Endothelial cell of umbilical vein (primary cell): ENCODE data around the gene STK10. TPM values are rescaled to one million over a fixed set of nuclear protein-coding genes. Genes with fewer than 3 reads are reported as not detected.

Source experiments
- BruUV-seq: library from RNA; stranded (reverse); fragments of 400-500 nt; replicated peaks from 2 replicates; lab custom pipeline; 2021; lab: Mats Ljungman, UMichigan
- CTCF ChIA-PET: fragments of 300-600, 350-600 bp; sonication (Branson Sonifier 250); formaldehyde crosslinking; loops from one replicate; lab custom pipeline; 2021; ENCODE audit warnings: antibody characterized with exemption, inconsistent platforms; lab: Charles Lee
- POLR2A ChIA-PET: fragments of 300-600, 350-600 bp; sonication (Branson Sonifier 250); formaldehyde crosslinking; loops from one replicate; lab custom pipeline; 2021; ENCODE audit warnings: antibody characterized with exemption, inconsistent platforms; lab: Charles Lee
- DNase-seq: peaks from one replicate; pipeline ENCODE4 v3.0.0-alpha.2; 2011; ENCODE audit warnings: low read depth, low spot score
- FAIRE-seq: peaks from 2 replicates; lab custom pipeline; 2011; peaks lifted over from hg19 to GRCh38; lab: Jason Lieb, UNC
- H2AFZ ChIP-seq: 2 replicates; pipeline ENCODE4 v1.6.0; 2012; ENCODE audit warnings: low read depth, low read length, control low read depth, inconsistent platforms
- H3K27ac ChIP-seq: 2 replicates; pipeline ENCODE4 v1.5.1; 2011; ENCODE audit warnings: low read depth, mild to moderate bottlenecking, control low read depth, low read length, moderate library complexity; ENCODE audit not compliant: insufficient read depth
- H3K27me3 ChIP-seq, 2 experiments: 2 replicates each; pipeline versions ENCODE4 v1.6.0 to v1.6.1; 2011; ENCODE audit warnings: low read length in 2 of 2, mixed read lengths in 1 of 2; ENCODE audit not compliant: control insufficient read depth in 2 of 2, insufficient read depth in 2 of 2
- H3K36me3 ChIP-seq, 2 experiments: 2 replicates in 1 of 2; 3 replicates in 1 of 2; pipeline ENCODE4 v1.5.1; 2011; ENCODE audit warnings: low read length in 2 of 2, mild to moderate bottlenecking in 1 of 2, moderate library complexity in 1 of 2; ENCODE audit not compliant: control insufficient read depth in 2 of 2, insufficient read depth in 2 of 2; ENCODE audit errors: extremely low read depth in 1 of 2
- H3K4me1 ChIP-seq: 3 replicates; pipeline ENCODE4 v1.5.1; 2011; ENCODE audit warnings: mild to moderate bottlenecking, low read length; ENCODE audit not compliant: control insufficient read depth, insufficient read depth; ENCODE audit errors: extremely low read depth
- H3K4me2 ChIP-seq: 2 replicates; pipeline ENCODE4 v1.6.1; 2011; ENCODE audit warnings: low read length, control low read depth, mixed read lengths; ENCODE audit not compliant: insufficient read depth
- H3K4me3 ChIP-seq, 3 experiments: fragments of 200-600 bp in 1 of 3; sonication (generic), shearing (Covaris generic) in 1 of 3; replicated peaks in 1 of 3; 2 replicates each; pipeline ENCODE4 v1.5.1; 2011 to 2016; ENCODE audit warnings: control low read depth in 3 of 3, low read length in 3 of 3, mild to moderate bottlenecking in 2 of 3, inconsistent platforms in 1 of 3, low read depth in 1 of 3, moderate library complexity in 1 of 3; ENCODE audit not compliant: insufficient read depth in 1 of 3
- H3K79me2 ChIP-seq: 2 replicates; pipeline ENCODE4 v1.6.0; 2012; ENCODE audit warnings: low read length, inconsistent platforms; ENCODE audit not compliant: control insufficient read depth, insufficient read depth
- H3K9ac ChIP-seq: replicated peaks from 2 replicates; pipeline ENCODE3; 2011; ENCODE audit warnings: low read length, control low read depth; ENCODE audit not compliant: insufficient read depth; ENCODE audit errors: extremely low read depth
- H3K9me1 ChIP-seq: replicated peaks from 3 replicates; pipeline ENCODE4 v1.6.0; 2011; ENCODE audit warnings: mild to moderate bottlenecking, low read length; ENCODE audit not compliant: control insufficient read depth, insufficient read depth; ENCODE audit errors: extremely low read depth
- H3K9me3 ChIP-seq: replicated peaks from 2 replicates; pipeline ENCODE4 v1.5.1; 2012; ENCODE audit warnings: low read length, inconsistent platforms; ENCODE audit not compliant: control insufficient read depth, insufficient read depth
- H4K20me1 ChIP-seq: replicated peaks from 2 replicates; pipeline ENCODE3; 2011; ENCODE audit warnings: mild to moderate bottlenecking, low read length; ENCODE audit not compliant: control insufficient read depth, insufficient read depth; ENCODE audit errors: extremely low read depth
- CTCF ChIP-seq, 2 donors: IDR thresholded peaks; 1 replicate in 1 of 2; 2 replicates in 1 of 2; pipeline ENCODE4 v1.5.1; 2011; ENCODE audit warnings: low read length in 2 of 2, mild to moderate bottlenecking in 2 of 2, moderate library complexity in 2 of 2, control low read depth in 1 of 2, inconsistent platforms in 1 of 2, low read depth in 1 of 2; ENCODE audit not compliant: insufficient read depth in 1 of 2; ENCODE audit errors: extremely low read depth in 1 of 2
- EZH2 ChIP-seq: IDR thresholded peaks from 2 replicates; pipeline ENCODE4 v1.6.1; 2012; ENCODE audit warnings: borderline replicate concordance, low read depth, mild to moderate bottlenecking, moderate library complexity, low read length, inconsistent platforms; ENCODE audit not compliant: severe bottlenecking
- FOS ChIP-seq: IDR thresholded peaks from 2 replicates; pipeline ENCODE4 v1.6.1; 2011; ENCODE audit warnings: mild to moderate bottlenecking, low read length, moderate library complexity, borderline replicate concordance; ENCODE audit not compliant: insufficient read depth
- GATA2 ChIP-seq: IDR thresholded peaks from 2 replicates; pipeline ENCODE4 v1.7.0; 2011; ENCODE audit warnings: low read depth, mild to moderate bottlenecking, moderate library complexity, mixed read lengths, low read length; ENCODE audit not compliant: insufficient read length, insufficient read depth
- JUN ChIP-seq: IDR thresholded peaks from 2 replicates; pipeline ENCODE4 v1.6.1; 2011; ENCODE audit warnings: borderline replicate concordance, low read depth; ENCODE audit not compliant: insufficient read length, insufficient read depth
- MYC ChIP-seq: IDR thresholded peaks from one replicate; pipeline ENCODE4 v1.6.1; 2011; ENCODE audit warnings: mild to moderate bottlenecking, low read depth, low read length
- POLR2A ChIP-seq: IDR thresholded peaks from 2 replicates; pipeline ENCODE4 v1.6.1; 2012; ENCODE audit warnings: low read depth, mild to moderate bottlenecking, control low read depth, low read length
- POLR2AphosphoS5 ChIP-seq: IDR thresholded peaks from 2 replicates; pipeline ENCODE4 v1.6.1; 2012; ENCODE audit warnings: low read depth, mild to moderate bottlenecking, control low read depth, low read length, moderate library complexity; ENCODE audit not compliant: insufficient read depth
- dilution Hi-C: fragments of 300-500 bp; cut with MboI; formaldehyde crosslinking; loops from one replicate; pipeline ENCODE4 v1.15.0; 2019; ENCODE audit warnings: low sequenced_read_pairs; ENCODE audit not compliant: extremely low pct_ligation_motif_present
- intact Hi-C: fragments of 100-400 bp; cut with micrococcal nuclease; formaldehyde crosslinking; loops from one replicate; pipeline ENCODE4 v1.10.0; 2022
- polyA plus RNA-seq, 4 experiments: library from polyadenylated mRNA; depleted of rRNA in 3 of 4; stranded (reverse) in 3 of 4; unstranded in 1 of 4; fragments of >200 nt; gene quantifications; 2 replicates each; pipeline versions ENCODE4 v1.2.1 to v1.2.3, GENCODE V29; 2011 to 2012; ENCODE audit warnings: missing spikeins in 1 of 4
- total RNA-seq: library from RNA; stranded (reverse); gene quantifications from 2 replicates; pipeline ENCODE4 v1.2.3, GENCODE V29; 2021
- TF ChIP-seq, protein P1 (sequence below): IDR thresholded peaks from 2 replicates; pipeline ENCODE4 v1.6.1; 2011; ENCODE audit not compliant: insufficient read depth, insufficient read length

The STK10 gene
- total and polyA plus RNA-seq, 2 donors (not counting 3 experiments of a cell fraction or from before 2014, with no cell fraction given): 16.9 to 47.2 TPM

DNA sequence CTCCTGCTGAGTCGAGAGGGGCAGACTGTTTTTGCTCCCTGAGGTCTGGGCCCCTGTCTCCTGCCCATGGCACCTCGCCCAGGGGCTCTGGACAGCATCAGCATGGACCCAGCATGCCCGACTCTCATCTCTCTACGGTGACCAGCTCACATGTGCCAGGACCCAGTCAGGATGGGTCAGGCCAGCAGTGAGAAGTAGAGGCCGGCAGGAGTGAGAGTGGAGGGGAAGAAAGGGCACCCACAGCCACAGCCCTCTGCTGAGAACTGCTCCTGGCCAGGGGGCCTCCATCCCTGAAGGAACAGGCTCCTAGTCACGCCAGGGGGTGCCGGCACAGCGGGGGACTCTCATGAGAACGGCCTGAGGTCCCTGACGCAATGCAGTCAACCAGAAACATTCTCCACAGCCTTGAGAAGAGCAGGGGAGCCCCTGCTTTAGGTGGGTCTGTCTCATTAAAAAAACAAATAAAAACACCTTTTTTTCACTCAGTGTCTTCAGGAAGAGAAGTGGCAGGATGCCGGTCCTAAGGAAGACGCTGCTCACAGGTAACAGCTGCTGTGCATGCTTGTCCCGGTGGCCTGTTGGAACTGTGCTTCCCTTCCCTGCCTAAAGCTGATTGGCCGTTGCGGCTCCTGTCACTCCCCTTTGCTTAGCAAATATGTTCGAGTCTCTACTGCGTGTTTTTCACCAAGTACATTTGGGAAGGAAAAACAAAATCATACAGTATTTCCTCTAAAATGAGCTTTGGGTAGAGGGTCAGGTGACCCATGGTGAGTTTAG, 95.9 kb downstream of the STK10 start:
- FAIRE-seq (no peak), DNase-seq (no peak)
- no peak overlapping the region for H3K4me3 ChIP-seq
- no peak overlapping the region for H3K4me2 ChIP-seq
- POLR2A ChIA-PET: no interaction called here
- peaks cover 0 to 12% of the 10 kb centered on the region in 2 experiments for H3K36me3 ChIP-seq
- TF ChIP-seq FOS: no peak
- TF ChIP-seq, protein P1, sequence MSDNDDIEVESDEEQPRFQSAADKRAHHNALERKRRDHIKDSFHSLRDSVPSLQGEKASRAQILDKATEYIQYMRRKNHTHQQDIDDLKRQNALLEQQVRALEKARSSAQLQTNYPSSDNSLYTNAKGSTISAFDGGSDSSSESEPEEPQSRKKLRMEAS: no peak
- no peak for TF ChIP-seq CTCF (IDR thresholded peaks at IDR 0.05; ENCODE audit: extremely low read depth in 1 of 2, insufficient read depth in 1 of 2, low read depth in 1 of 2, low read length in 2 of 2)
- no peak for TF ChIP-seq MYC
- TF ChIP-seq POLR2A: no peak
- no peak for TF ChIP-seq EZH2
- no peak for TF ChIP-seq POLR2AphosphoS5
- no peak for TF ChIP-seq JUN
- no peak for TF ChIP-seq GATA2
- intact Hi-C loops (no loop called here), dilution Hi-C loops (no loop called here)
- no peak overlapping the region for H3K27ac ChIP-seq
- BruUV-seq: no TSS peak
- no peaks in the 10 kb centered on the region for H3K9me3 ChIP-seq
- CTCF ChIA-PET: interaction anchor here (0.6 kb wide), 1 partner anchor 96 kb away, joined by 3 read pairs; the partner anchor contains the start of gene STK10
- H3K4me1 ChIP-seq: no peaks in the 10 kb centered on the region
- H3K9ac ChIP-seq: no peak overlapping the region
- H3K79me2 ChIP-seq: no peaks in the 10 kb centered on the region
- no peaks in the 10 kb centered on the region for H3K9me1 ChIP-seq
- H3K27me3 ChIP-seq: no peaks in the 10 kb centered on the region
- H2AFZ ChIP-seq: no peak overlapping the region
- no peaks in the 10 kb centered on the region for H4K20me1 ChIP-seq
